Stimulated activated CD4-positive, alpha-beta T cell treated with anti-CD3 and anti-CD28 coated beads, Interleukin-4, amount 100 ng/mL, for 1 hour (primary cell): ENCODE data around the gene CCM2L.

Source experiments
- DNase-seq: peaks from one replicate; pipeline ENCODE4 v3.0.0-alpha.2; 2020

The CCM2L gene

GRCh38 chr20:31996996-31997395 is 13.2 kb upstream of the CCM2L start:
- no peak for DNase-seq

GRCh38 chr20:31998246-31998645 is 12.0 kb upstream of the CCM2L start:
- no peak for DNase-seq

GRCh38 chr20:32003325-32003724 is 6.9 kb upstream of the CCM2L start:
- DNase-seq = no peak

GRCh38 chr20:32004963-32005362 is 5.3 kb upstream of the CCM2L start:
- DNase-seq = no peak

- no peak for DNase-seq
Observed at GRCh38 chr20:32006053-32006452, 4.2 kb upstream of the CCM2L start.

GRCh38 chr20:32006841-32007786 is 3.1 kb upstream of the CCM2L start:
- no peak for DNase-seq

GRCh38 chr20:32007787-32008616 is 2.2 kb upstream of the CCM2L start:
- DNase-seq = no peak

- no peak for DNase-seq
Observed at GRCh38 chr20:32009564-32009963, 674 bp upstream of the CCM2L start.

GRCh38 chr20:32010666-32011065 is 428 bp downstream of the CCM2L start:
- no peak for DNase-seq

- DNase-seq = no peak
Observed at GRCh38 chr20:32012159-32012688, 2.0 kb downstream of the CCM2L start.

- DNase-seq = no peak
Observed at GRCh38 chr20:32013326-32013725, 3.1 kb downstream of the CCM2L start.

GRCh38 chr20:32017711-32018251 is 7.5 kb downstream of the CCM2L start:
- peak; percentile 43 for DNase-seq

- DNase-seq = peak; percentile 45
Observed at GRCh38 chr20:32018269-32019155, 8.3 kb downstream of the CCM2L start.

GRCh38 chr20:32019156-32019510 is 8.9 kb downstream of the CCM2L start:
- DNase-seq = no peak

- no peak for DNase-seq
Observed at GRCh38 chr20:32019563-32020463, 9.6 kb downstream of the CCM2L start.

- DNase-seq = no peak
Observed at GRCh38 chr20:32021091-32021490, 10.9 kb downstream of the CCM2L start.

GRCh38 chr20:32024683-32025295 is 14.6 kb downstream of the CCM2L start:
- DNase-seq = no peak

- no peak for DNase-seq
Observed at GRCh38 chr20:32027643-32028042, 17.4 kb downstream of the CCM2L start.

GRCh38 chr20:32028647-32029372 is 18.6 kb downstream of the CCM2L start:
- no peak for DNase-seq

GRCh38 chr20:32029561-32029960 is 19.3 kb downstream of the CCM2L start:
- no peak for DNase-seq
